Measurements from ENCODE around the gene PI16. TPM values are rescaled to one million over a fixed set of nuclear protein-coding genes. Genes with fewer than 3 reads are reported as not detected.

The PI16 gene
- total and polyA plus RNA-seq, 2 donors from 2014 or later, result 1.7 to 3.5 TPM

DNA sequence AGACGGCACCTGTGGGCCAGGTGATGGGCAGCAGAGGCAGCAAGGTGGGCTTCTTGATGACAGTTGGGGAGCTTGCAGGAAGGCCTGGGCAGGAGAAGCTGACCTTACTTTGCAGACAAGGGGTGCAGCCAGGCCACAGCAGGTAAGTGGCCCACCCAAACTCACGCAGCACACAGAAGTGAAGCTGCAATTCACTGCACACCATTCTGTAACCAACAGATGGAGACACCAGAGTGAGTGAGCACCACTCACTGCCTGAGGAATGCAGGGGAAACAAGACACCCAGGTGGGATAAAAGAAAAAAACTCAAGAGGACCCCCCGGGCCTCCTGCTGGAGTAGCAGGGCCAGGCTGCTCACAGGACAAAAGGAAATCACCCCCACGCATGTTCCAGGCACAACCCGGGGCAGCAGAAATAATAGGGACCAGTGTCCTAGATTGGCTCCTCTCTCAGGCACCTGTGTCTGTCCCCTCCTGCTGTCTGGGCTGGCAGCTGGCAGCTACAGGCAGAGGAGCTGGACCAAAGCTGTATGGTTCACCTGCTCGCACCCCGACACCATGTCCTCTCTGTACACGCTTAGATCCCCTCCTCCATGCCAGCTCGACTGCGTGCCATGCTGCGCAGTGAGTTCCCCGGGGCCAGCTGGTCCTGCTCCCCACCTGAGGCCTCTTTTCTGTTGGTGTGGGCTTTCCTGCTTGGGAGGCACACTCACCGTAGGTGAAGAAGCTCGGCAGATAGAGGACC, 26.5 kb downstream of the PI16 start:
- FAIRE-seq (no peak), DNase-seq (peak in 2 of 5 donors; percentile 32 to 47)
- Histone ChIP-seq H3K9me3 (ENCODE audit: control insufficient read depth in 2 of 3, insufficient read depth in 1 of 3, low read length in 3 of 3) (no peaks in the 10 kb centered on the region), H3K9ac (ENCODE audit: low read length in 3 of 3) (no peak overlapping the region), H3K4me3 (ENCODE audit: low read length in 3 of 3) (no peak overlapping the region), H3K27ac (ENCODE audit: low read depth in 2 of 2, low read length in 2 of 2) (no peak overlapping the region), H3K36me3 (ENCODE audit: control insufficient read depth in 2 of 3, insufficient read depth in 3 of 3, low read length in 3 of 3) (peaks cover 0 to 28% (median 18%) of the 10 kb centered on the region in 3 donors), H3K4me1 (ENCODE audit: control insufficient read depth in 2 of 3, insufficient read depth in 2 of 3, low read depth in 1 of 3, low read length in 3 of 3) (peaks cover 0 to 28% (median 8%) of the 10 kb centered on the region in 3 donors), H3K27me3 (ENCODE audit: control insufficient read depth, insufficient read depth, low read length) (no peaks in the 10 kb centered on the region)
- intact Hi-C loops (cut with DNase I), result no loop called here
- TF ChIP-seq, protein P1, sequence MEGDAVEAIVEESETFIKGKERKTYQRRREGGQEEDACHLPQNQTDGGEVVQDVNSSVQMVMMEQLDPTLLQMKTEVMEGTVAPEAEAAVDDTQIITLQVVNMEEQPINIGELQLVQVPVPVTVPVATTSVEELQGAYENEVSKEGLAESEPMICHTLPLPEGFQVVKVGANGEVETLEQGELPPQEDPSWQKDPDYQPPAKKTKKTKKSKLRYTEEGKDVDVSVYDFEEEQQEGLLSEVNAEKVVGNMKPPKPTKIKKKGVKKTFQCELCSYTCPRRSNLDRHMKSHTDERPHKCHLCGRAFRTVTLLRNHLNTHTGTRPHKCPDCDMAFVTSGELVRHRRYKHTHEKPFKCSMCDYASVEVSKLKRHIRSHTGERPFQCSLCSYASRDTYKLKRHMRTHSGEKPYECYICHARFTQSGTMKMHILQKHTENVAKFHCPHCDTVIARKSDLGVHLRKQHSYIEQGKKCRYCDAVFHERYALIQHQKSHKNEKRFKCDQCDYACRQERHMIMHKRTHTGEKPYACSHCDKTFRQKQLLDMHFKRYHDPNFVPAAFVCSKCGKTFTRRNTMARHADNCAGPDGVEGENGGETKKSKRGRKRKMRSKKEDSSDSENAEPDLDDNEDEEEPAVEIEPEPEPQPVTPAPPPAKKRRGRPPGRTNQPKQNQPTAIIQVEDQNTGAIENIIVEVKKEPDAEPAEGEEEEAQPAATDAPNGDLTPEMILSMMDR (IDR thresholded peaks at IDR 0.05; ENCODE audit: borderline replicate concordance, extremely low read depth, insufficient read depth), result no peak

DNA sequence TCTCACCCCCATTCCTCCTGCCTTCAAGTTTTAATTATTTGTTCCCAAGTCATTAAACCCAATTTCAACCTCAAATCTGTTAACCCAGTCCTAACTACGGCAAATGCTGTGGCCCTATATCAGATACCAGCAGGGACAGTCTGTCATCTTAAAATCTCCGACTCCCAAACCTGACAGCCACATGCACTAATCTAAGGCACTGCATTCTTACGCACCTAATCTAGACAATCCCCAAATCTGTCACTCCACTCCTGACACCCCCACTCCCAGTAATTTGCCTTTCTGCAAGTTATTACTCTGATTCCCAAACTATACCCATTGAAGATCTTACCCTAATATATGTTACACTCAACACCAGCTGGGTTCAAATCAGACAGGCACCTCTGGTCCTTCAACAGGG, 29.0 kb downstream of the PI16 start:
- Histone ChIP-seq H3K9me3 (ENCODE audit: control insufficient read depth in 2 of 3, insufficient read depth in 1 of 3, low read length in 3 of 3) (no peaks in the 10 kb centered on the region), H3K4me3 (ENCODE audit: low read length in 3 of 3) (no peak overlapping the region), H3K36me3 (ENCODE audit: control insufficient read depth in 2 of 3, insufficient read depth in 3 of 3, low read length in 3 of 3) (peaks cover 0 to 3% (median under 1%) of the 10 kb centered on the region in 3 donors), H3K4me1 (ENCODE audit: control insufficient read depth in 2 of 3, insufficient read depth in 2 of 3, low read depth in 1 of 3, low read length in 3 of 3) (peaks cover 4 to 35% (median 8%) of the 10 kb centered on the region in 3 donors), H3K9ac (ENCODE audit: low read length in 3 of 3) (peak overlapping the region in 1 of 3 donors; percentile 22), H3K27me3 (ENCODE audit: control insufficient read depth, insufficient read depth, low read length) (no peaks in the 10 kb centered on the region), H3K27ac (ENCODE audit: low read depth in 2 of 2, low read length in 2 of 2) (no peak overlapping the region)
- TF ChIP-seq, protein P1 (IDR thresholded peaks at IDR 0.05; ENCODE audit: borderline replicate concordance, extremely low read depth, insufficient read depth), result no peak
- FAIRE-seq (no peak), DNase-seq (no peak)
- intact Hi-C loops (cut with DNase I), result no loop called here

DNA sequence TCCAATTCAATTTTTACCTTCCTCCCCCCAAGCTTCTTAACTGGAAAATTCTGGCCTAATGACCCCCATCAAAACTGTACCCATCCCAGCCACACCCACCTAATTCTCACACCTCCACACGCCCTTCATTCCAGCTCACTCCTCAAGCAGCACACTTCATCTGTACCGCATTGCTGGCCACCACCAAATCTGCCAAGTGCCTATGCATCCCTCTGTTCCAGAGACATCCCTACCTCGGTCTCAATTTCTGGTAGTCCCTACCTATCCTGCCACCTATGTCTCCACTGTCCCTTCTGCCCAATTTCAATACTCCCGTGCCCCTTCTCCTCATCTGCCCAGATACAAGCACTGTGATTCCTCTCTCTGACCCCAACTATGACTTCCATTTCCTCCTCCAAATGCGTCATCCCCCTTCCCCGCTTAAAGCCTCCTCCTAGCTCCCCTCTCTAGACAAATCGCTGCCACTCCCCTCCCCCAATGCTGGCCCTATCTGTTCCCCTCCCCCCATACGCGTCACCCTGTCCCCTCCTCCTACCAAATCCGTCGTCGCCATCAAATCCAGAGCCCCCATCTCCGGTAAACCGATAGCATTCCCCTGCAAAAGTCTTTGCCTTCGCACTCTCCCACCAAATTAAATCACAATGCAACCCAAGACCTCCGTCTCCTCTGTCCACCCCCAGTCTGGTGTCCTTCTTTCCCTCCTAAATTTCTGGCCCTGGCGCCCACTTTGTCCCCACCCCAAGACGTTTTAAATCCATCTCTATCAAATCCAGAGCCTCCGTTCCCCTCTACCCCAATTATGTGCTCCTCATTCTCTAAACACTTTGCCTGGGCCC, 30.3 kb downstream of the PI16 start:
- intact Hi-C loops (cut with DNase I), result no loop called here
- Histone ChIP-seq H3K27me3 (ENCODE audit: control insufficient read depth, insufficient read depth, low read length) (no peaks in the 10 kb centered on the region), H3K27ac (ENCODE audit: low read depth in 2 of 2, low read length in 2 of 2) (peak overlapping the region; percentile 49 to 78), H3K9me3 (ENCODE audit: control insufficient read depth in 2 of 3, insufficient read depth in 1 of 3, low read length in 3 of 3) (no peaks in the 10 kb centered on the region), H3K9ac (ENCODE audit: low read length in 3 of 3) (peak overlapping the region; percentile 64 to 86 (median 67)), H3K4me3 (ENCODE audit: low read length in 3 of 3) (peak overlapping the region; percentile 65 to 92 (median 84)), H3K36me3 (ENCODE audit: control insufficient read depth in 2 of 3, insufficient read depth in 3 of 3, low read length in 3 of 3) (no peaks in the 10 kb centered on the region), H3K4me1 (ENCODE audit: control insufficient read depth in 2 of 3, insufficient read depth in 2 of 3, low read depth in 1 of 3, low read length in 3 of 3) (peaks cover 4 to 30% (median 8%) of the 10 kb centered on the region in 3 donors)
- FAIRE-seq (no peak), DNase-seq (peak in 4 of 5 donors; percentile 56 to 83 (median 69))
- TF ChIP-seq, protein P1 (IDR thresholded peaks at IDR 0.05; ENCODE audit: borderline replicate concordance, extremely low read depth, insufficient read depth), result no peak
